HG03095 (cell line): ENCODE results near the gene KIF2B.
"Not testable (repeated sequence)": the region's sequence is repeated elsewhere in the genome, so short reads cannot be mapped to it uniquely, and the experiment has no call there.

Experiments used
- ATAC-seq: cut with Tn5 transposase; IDR thresholded peaks from one replicate; pipeline ENCODE4 v1.9.1; 2021; ENCODE audit warnings: moderate library complexity; ENCODE audit not compliant: unreplicated experiment

Gene KIF2B, protein sequence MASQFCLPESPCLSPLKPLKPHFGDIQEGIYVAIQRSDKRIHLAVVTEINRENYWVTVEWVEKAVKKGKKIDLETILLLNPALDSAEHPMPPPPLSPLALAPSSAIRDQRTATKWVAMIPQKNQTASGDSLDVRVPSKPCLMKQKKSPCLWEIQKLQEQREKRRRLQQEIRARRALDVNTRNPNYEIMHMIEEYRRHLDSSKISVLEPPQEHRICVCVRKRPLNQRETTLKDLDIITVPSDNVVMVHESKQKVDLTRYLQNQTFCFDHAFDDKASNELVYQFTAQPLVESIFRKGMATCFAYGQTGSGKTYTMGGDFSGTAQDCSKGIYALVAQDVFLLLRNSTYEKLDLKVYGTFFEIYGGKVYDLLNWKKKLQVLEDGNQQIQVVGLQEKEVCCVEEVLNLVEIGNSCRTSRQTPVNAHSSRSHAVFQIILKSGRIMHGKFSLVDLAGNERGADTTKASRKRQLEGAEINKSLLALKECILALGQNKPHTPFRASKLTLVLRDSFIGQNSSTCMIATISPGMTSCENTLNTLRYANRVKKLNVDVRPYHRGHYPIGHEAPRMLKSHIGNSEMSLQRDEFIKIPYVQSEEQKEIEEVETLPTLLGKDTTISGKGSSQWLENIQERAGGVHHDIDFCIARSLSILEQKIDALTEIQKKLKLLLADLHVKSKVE

DNA sequence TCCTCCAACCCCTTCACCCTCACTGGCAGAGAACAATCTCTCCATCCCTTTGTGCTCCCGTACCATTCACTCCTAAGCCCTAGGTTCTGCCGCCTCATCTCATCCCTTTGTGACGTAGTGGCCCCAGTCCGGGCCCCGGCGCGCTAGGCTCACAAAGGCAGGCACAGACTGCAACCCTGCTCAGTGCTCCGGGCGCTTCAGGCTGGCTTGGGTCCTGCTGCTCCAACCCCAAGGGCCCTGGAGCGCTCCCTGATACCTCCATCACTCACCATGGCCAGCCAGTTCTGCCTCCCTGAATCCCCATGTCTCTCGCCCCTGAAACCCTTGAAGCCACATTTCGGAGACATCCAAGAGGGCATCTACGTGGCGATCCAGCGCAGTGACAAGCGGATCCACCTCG is at the start of gene KIF2B:
Gene KIF2B (plus strand): TSS at position 164 of the 400 bp plus-strand sequence. CDS start 107 bp downstream, at position 271.
- no peak for ATAC-seq

DNA sequence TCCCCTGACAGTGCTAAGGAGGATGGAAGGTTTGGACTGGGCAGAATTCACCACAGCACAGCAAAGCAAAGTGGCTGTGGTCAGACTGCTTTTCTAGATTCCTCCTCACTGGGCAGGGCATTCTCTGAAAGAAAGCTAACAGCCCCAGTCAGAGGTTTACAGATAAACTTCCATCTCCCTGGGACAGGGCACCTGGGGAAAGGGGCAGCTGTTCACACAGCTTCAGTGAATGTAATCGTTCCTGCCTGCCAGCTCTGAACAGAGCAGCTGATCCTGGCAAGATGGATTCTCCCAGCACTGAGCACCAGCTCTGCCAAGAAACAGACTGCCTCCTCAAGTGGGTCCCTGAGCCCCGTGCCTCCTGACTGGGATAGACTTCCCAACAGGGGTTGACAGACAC is 42.4 kb upstream of the KIF2B start:
- no peak for ATAC-seq

DNA sequence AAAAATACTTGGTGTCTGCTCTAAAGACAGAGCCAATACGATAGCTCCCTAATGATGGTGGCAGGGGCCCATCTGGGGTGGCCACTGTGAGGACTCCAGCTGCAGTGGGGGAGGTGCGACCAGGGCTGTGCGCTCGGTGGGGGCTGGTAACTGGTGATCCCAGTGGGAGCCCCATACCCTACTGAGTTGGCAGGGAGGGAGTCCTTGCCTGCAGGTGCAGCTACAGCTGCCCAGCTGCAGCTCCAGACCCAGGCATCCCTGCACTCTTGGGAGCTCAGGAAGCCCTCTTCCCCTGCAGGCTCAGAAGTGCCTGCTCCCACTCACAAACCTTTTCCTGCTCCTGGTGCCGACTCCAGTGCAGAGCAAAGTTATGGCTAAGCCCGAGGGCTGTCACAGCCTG is 31.2 kb upstream of the KIF2B start:
- ATAC-seq: no peak

DNA sequence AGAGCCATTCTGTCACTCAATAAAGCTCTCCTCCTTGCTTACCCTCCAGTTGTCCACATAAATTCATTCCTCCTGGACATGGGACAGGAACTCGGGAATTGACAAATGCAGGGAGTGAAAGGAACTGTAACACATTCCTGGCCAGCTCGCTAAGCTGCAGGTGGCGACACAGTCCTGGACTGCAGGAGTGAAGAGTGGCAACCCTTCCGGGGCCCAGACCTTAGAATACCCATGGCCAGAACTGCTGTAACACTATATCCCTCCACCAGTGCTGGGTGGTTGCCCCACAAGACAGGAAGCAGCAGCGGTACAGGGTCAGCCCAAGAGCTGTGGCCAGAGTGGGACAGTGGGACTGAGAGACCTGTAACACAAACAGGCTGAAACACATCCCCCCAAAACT is 30.3 kb upstream of the KIF2B start:
- no peak for ATAC-seq

DNA sequence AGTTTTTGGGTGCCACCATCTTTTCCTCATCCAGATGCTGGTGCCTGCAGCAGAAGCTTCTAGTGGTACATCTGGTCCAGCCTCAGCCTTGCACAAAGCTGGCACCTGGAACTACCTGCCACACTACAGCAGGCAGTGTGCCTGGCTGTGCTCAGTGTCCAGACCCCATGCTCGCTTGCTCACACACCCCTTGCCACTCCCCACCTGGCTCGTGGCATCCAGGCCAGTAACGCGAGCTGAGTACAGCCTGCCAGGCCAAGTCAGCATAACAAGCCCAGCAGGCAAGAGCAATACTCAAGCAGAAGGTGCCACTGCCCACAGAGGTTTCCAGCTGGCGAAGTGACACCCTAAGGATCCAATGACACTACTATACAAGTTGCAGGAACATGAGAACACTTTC is 29.7 kb upstream of the KIF2B start:
- no peak for ATAC-seq

DNA sequence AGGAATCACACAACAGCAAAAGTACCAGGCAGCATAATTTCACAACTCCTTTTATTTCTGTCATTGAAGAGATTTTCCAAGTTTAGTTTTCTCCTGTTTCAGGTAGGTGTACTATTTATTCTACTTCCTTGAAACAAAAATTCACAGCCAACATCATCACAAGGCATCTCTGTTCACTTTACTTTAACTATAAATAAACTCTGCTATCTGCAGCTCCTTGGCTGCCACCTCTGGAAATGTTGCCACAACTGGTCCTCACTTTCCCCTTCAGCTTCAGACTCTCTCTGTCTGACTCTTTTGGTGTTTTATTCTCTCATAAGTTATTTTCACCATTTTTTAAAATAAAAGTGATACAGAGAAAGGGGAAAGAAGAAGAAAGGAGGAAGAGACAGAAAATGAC is 27.9 kb upstream of the KIF2B start:
- ATAC-seq: no peak

DNA sequence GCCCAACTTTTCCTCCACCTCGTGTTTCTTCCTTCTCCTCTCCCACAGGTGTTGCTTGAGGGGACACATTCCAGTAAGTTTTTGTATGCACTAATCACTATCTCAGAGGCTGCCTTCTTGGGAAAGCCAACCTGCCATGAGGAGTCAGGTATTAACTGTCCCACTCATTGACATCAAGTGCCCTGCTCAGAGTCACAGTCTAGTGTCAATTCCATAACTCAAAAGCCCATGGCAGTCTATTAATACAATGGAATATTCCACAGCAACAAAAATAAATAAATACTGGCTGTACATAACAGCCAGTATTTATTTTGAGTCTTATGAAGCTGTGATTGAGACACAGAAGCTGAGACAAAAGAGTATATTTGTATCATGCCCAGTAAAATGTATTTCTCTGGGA is 26.1 kb upstream of the KIF2B start:
- no peak for ATAC-seq

DNA sequence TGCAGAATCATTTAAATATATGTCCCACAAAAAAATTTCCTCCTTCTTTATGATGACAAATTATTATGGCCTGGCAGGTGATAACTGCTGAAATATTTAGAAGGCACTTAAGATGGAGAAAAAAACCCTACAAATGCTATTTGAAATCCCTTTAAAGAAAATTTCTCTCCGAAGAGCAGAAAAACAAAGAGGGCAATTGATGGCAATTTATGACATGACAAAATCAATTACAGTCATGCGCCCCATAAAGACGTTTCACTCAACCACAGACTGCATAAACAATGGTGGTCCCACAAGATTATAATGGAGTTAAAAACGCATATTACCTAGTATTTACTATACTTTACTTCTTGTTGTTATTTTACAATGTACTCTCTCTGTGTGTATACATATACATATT is 25.2 kb upstream of the KIF2B start:
- ATAC-seq: no peak

DNA sequence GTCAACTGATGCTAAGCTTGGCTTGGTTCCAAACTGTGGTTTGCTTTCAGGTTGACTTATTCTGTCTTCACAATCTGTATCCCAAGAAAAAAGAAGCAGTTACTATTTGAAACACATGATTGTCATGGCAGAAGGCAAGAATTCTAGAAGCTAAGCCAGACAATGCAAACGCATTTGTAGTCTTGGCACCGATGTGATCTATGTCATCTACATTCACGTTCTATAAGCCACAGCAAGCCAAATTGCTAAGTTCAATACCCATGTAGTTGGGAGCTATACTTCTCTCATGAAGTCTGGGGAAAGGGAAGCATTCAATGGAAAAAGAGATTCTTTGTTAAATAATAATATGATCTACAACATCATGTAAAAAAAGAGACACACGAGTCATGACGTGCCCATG is 18.3 kb upstream of the KIF2B start:
- ATAC-seq: no peak

DNA sequence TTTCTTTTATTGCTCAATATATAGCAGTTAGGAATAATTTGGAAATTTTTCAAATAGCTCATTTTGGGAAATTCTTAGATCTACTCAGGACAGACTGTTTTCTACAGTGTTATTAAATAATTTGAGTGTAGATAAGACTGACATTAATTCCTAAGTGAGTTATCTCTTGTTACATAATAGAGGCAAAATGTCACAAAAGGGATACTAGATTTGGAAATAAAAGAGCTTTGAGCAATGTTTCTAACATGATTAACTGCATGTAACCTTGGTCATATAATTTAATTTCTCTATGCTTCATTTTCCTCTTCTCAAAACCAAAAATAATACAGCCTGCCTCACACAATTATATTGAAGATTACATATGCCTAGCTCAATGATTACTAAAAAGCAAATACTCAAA is 16.3 kb upstream of the KIF2B start:
- ATAC-seq: no peak

DNA sequence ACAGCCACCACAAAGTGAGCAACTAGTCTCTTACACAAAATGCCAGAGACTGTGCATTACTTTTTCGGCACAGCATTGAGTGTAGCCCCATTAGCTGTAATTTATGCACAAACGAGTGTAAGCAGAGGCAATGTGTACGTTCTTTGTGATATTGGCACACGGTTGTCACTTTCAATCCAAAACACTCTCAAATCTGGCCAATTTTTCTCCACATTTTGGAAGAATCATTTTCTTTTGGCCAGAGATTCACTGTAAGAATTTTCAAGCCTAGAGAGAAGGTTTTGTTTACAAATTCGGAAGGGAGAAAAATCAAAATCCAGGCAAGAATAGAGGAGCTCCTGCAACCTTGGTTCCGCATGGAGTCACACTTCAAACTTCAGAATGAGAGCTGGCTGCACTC is 15.4 kb upstream of the KIF2B start:
- ATAC-seq: no peak

DNA sequence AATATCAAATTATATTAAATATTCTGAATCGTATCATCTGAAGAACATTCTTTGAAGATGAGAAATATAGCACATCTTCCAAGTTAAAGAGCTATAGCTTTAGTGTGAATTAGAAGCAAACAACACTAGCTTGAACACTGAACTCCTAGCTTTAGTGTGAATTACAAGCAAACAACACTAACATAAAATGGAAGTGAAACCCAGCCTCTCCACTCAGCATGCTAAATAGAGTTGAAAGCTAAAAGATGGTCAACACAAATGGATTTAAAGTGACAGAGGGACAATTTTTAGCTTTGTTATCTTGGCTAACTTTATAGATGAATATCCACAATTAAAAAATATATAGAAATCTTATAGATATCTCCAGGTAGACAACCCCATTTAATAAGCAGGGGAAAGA is 4.5 kb upstream of the KIF2B start:
- ATAC-seq: no peak

DNA sequence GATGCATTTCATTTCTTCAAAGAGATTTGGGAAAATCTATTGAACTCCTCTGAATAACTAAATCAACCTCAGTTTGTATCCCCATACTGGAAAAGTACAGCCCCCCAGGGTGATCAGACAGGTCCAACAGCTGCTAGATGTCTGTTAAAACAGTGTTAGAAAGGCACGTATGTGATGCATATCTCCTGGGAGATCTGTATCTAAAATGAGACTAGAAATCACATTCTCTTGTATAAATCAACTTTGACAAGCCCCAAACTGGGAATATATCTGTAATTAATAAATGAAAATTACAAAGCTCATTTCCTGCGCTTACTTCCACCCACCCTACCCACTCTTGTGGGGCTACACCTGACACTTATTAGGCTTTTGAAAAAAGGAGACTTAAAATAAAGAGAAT is 3.8 kb upstream of the KIF2B start:
- no peak for ATAC-seq

DNA sequence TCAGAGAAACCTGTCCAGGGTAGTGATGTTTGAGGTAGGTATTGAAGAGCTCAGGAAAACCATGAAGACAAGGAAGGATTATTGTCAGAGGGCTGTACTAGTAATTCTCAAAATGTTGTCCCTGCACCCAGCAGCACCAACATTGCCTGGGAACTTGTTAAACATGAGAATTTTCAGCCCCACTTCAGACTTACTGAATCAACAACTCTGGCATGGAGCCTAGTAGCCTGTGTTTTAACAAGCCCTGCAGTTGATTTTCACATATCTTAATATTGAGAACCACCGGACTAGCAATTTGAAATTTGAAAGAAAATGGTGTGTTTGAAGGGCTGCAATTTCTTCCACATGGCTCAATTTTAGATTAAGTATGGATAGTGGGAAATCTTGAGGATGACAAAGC is 2.8 kb upstream of the KIF2B start:
- no peak for ATAC-seq

DNA sequence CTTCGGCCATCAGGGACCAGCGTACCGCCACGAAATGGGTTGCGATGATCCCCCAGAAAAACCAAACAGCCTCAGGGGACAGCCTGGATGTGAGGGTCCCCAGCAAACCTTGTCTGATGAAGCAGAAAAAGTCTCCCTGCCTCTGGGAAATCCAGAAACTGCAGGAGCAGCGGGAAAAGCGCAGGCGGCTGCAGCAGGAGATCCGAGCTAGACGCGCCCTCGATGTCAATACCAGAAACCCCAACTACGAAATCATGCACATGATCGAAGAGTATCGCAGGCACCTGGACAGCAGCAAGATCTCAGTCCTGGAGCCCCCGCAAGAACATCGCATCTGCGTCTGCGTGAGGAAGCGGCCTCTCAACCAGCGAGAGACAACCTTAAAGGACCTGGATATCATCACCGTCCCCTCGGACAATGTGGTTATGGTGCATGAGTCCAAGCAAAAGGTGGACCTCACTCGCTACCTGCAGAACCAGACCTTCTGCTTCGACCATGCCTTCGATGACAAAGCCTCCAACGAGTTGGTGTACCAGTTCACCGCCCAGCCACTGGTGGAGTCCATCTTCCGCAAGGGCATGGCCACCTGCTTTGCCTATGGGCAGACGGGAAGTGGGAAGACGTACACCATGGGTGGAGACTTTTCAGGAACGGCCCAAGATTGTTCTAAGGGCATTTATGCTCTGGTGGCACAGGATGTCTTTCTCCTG is 769 bp downstream of the KIF2B start:
- ATAC-seq: no peak

DNA sequence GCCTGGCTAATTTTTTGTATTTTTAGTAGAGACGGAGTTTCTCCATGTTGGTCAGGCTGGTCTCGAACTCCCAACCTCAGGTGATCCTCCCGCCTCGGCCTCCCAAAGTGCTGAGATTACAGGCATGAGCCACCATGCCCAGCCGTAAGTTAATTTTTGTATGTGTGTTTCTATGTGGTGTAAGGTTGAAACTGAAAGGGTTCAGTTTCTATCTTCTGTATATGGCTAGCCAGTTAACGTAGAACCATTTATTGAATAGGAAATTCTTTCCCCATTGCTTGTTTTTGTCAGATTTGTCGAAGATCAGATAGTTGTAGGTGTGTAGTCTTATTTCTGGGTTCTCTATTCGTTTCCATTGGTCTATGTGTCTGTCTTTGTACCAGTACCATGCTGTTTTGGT is 12.0 kb downstream of the KIF2B start:
- not testable (repeated sequence) for ATAC-seq

DNA sequence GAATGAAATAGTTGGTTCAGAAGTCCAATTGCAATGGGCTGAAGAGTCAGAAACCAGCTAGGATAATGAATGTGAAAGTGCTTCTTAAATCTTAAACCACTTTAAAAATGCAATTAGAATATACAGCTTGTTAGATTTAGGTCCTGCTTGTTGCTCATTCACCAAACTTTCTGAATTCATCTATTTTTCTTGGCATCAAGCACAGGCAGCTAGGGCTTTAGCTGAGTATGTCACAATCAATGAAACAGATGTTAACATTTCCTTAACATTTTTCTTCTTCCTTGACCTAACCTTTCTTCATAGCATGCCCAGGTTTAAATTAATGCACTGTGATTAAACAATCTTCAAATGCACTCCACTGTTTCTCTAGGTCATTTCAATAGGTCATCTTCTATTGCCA is 14.4 kb downstream of the KIF2B start:
- ATAC-seq: no peak

DNA sequence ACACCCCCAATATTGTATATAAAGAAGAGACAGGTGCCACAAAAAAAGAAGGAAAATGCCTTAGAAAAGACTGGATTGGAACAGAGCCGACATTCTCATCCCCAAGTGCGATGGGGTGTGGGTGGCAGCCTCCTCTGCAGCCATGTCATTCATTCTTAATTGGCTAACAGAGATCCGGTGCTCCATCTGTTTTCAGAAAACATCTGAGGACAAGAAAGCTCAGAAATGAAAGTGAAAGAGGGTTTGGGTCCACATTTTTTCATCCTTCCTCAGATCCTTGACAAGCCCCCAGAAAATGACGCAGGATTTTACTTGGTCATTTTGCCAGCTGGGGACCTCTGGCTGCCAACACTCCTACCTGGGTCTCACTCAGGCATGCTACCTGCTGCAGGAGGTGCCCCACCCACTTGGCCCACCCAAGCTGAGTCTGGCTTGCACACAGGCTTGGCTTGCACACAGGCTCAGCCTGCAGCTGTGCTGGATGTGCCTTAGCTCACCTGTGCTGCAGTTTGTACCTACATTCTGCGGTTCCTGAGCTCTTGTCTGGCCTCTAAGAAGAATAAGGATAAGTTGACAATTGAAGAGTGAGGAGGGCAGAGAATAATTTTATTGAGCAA is 21.9 kb downstream of the KIF2B start:
- ATAC-seq: no peak

DNA sequence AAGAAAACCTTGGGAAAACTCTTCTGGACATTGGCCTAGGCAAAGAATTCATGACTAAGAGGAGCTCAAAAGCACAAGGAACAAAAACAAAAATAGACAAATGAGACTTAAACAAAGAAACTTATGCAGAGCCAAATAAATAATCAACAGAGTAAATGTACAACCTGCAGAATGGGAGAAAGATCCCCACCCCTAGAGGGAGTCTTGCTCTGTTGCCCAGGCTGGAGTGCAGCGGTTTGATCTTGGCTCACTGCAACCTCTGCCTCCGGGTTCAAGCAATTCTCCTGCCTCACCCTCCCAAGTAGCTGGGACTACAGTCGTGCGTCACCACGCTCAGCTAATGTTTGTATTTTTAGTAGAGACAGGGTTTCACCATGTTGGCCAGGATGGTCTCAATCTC is 48.4 kb downstream of the KIF2B start:
- ATAC-seq: not testable (repeated sequence)
